Measurements from ENCODE around the gene TIMP3. TPM values are rescaled to one million over a fixed set of nuclear protein-coding genes. Genes with fewer than 3 reads are reported as not detected.

Gene TIMP3
- total and polyA plus RNA-seq, 2 donors (not counting 1 experiment from before 2014, with no cell fraction given) = not detected

- Histone ChIP-seq H2AFZ (ENCODE audit: insufficient read depth, low read depth, low read length, poor library complexity, severe bottlenecking) (no peak overlapping the region), H3K79me2 (ENCODE audit: control insufficient read depth, insufficient read depth, low read length) (no peaks in the 10 kb centered on the region), H3K4me1 (ENCODE audit: control insufficient read depth in 2 of 2, insufficient read depth in 2 of 2, low read length in 2 of 2) (no peaks in the 10 kb centered on the region), H3K36me3 (replicated peaks in 1 of 2; ENCODE audit: control extremely low read depth in 1 of 2, control insufficient read depth in 1 of 2, extremely low read depth in 1 of 2, insufficient read depth in 2 of 2, low read length in 1 of 2) (no peaks in the 10 kb centered on the region), H3K9ac (ENCODE audit: low read length) (no peak overlapping the region), H3K4me2 (replicated peaks; ENCODE audit: low read depth, low read length, poor library complexity, severe bottlenecking) (no peak overlapping the region), H3K4me3 (ENCODE audit: control extremely low read depth in 1 of 5, extremely low read depth in 1 of 5, insufficient read depth in 1 of 5, low read depth in 2 of 5, low read length in 4 of 5) (no peak overlapping the region), H4K20me1 (ENCODE audit: control insufficient read depth, insufficient read depth, low read length, poor library complexity, severe bottlenecking) (no peaks in the 10 kb centered on the region), H3K27me3 (replicated peaks in 1 of 4; ENCODE audit: control extremely low read depth in 1 of 4, control insufficient read depth in 3 of 4, insufficient read depth in 4 of 4, low read length in 3 of 4) (no peaks in the 10 kb centered on the region), H3K9me3 (ENCODE audit: control extremely low read depth in 1 of 3, control insufficient read depth in 2 of 3, insufficient read depth in 1 of 3, low read length in 2 of 3) (no peaks in the 10 kb centered on the region), H3K27ac (ENCODE audit: low read length in 2 of 2) (no peak overlapping the region)
- TF ChIP-seq, protein P1, sequence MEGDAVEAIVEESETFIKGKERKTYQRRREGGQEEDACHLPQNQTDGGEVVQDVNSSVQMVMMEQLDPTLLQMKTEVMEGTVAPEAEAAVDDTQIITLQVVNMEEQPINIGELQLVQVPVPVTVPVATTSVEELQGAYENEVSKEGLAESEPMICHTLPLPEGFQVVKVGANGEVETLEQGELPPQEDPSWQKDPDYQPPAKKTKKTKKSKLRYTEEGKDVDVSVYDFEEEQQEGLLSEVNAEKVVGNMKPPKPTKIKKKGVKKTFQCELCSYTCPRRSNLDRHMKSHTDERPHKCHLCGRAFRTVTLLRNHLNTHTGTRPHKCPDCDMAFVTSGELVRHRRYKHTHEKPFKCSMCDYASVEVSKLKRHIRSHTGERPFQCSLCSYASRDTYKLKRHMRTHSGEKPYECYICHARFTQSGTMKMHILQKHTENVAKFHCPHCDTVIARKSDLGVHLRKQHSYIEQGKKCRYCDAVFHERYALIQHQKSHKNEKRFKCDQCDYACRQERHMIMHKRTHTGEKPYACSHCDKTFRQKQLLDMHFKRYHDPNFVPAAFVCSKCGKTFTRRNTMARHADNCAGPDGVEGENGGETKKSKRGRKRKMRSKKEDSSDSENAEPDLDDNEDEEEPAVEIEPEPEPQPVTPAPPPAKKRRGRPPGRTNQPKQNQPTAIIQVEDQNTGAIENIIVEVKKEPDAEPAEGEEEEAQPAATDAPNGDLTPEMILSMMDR (IDR thresholded peaks at IDR 0.05) = no peak
- no peak for TF ChIP-seq EZH2 (IDR thresholded peaks at IDR 0.05; ENCODE audit: borderline replicate concordance, insufficient read depth, low read depth, low read length, poor library complexity, severe bottlenecking)
- ChIA-PET POLR2A (no interaction called here), CTCF (no interaction called here)
- WGBS (ENCODE audit: insufficient coverage) = 93% methylated on average over 4 of the region's 8 CpGs
- no peak overlapping the region for H3K4me3 Mint-ChIP-seq
- ATAC-seq (ENCODE audit: low read depth) (no peak), DNase-seq (no peak)
- peaks cover 25% of the 10 kb centered on the region for H3K27me3 Mint-ChIP-seq
- no peaks in the 10 kb centered on the region for H3K9me3 Mint-ChIP-seq (ENCODE audit: insufficient read depth)
- intact Hi-C loops (cut with micrococcal nuclease) = no loop called here
- H3K4me1 Mint-ChIP-seq = no peaks in the 10 kb centered on the region
- no peak overlapping the region for H3K27ac Mint-ChIP-seq
Measured at GRCh38 chr22:32843300-32843699, 41.8 kb downstream of the TIMP3 start.

DNA sequence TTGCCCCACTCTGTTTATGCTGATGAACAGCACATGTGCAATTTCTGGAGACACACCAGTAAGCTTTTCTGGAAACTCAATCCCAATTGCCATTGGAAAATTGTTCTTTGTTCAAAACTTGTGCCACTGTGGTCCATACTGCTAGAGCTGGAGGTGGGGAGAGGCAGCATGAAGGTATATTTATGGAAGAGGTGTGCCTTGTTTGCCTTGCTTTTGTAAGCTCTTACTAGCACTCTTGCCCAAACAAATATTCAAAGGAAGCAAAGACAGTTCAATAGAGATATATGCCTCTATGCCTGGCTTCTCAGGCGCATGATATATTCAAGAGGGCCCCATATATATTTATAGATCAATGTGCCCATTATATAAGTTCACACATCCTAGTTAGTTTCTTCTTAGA is 42.7 kb downstream of the TIMP3 start:
- no peak overlapping the region for H3K4me2 ChIP-seq (replicated peaks; ENCODE audit: low read depth, low read length, poor library complexity, severe bottlenecking)
- Mint-ChIP-seq H3K4me1 (no peaks in the 10 kb centered on the region), H3K4me3 (no peak overlapping the region), H3K27ac (no peak overlapping the region), H3K27me3 (peaks cover 32% of the 10 kb centered on the region), H3K9me3 (ENCODE audit: insufficient read depth) (no peaks in the 10 kb centered on the region)
- no peak overlapping the region for H3K27ac ChIP-seq (ENCODE audit: low read length in 2 of 2)
- no peak overlapping the region for H3K9ac ChIP-seq (ENCODE audit: low read length)
- DNase-seq (no peak), ATAC-seq (ENCODE audit: low read depth) (no peak)
- no peak overlapping the region for H3K4me3 ChIP-seq (ENCODE audit: control extremely low read depth in 1 of 5, extremely low read depth in 1 of 5, insufficient read depth in 1 of 5, low read depth in 2 of 5, low read length in 4 of 5)
- no CpG with 5 or more reads among the region's 1 CpG for WGBS (ENCODE audit: insufficient coverage)
- no peaks in the 10 kb centered on the region for H4K20me1 ChIP-seq (ENCODE audit: control insufficient read depth, insufficient read depth, low read length, poor library complexity, severe bottlenecking)
- intact Hi-C loops (cut with micrococcal nuclease) = no loop called here
- CTCF ChIA-PET = no interaction called here
- H3K27me3 ChIP-seq (replicated peaks in 1 of 4; ENCODE audit: control extremely low read depth in 1 of 4, control insufficient read depth in 3 of 4, insufficient read depth in 4 of 4, low read length in 3 of 4) = peaks cover 0 to 3% (median 0%) of the 10 kb centered on the region in 4 experiments
- H3K9me3 ChIP-seq (ENCODE audit: control extremely low read depth in 1 of 3, control insufficient read depth in 2 of 3, insufficient read depth in 1 of 3, low read length in 2 of 3) = no peaks in the 10 kb centered on the region
- H3K4me1 ChIP-seq (ENCODE audit: control insufficient read depth in 2 of 2, insufficient read depth in 2 of 2, low read length in 2 of 2) = no peaks in the 10 kb centered on the region
- H3K79me2 ChIP-seq (ENCODE audit: control insufficient read depth, insufficient read depth, low read length) = no peaks in the 10 kb centered on the region
- TF ChIP-seq, protein P1 (IDR thresholded peaks at IDR 0.05) = no peak
- TF ChIP-seq EZH2 (IDR thresholded peaks at IDR 0.05; ENCODE audit: borderline replicate concordance, insufficient read depth, low read depth, low read length, poor library complexity, severe bottlenecking) = no peak
- H2AFZ ChIP-seq (ENCODE audit: insufficient read depth, low read depth, low read length, poor library complexity, severe bottlenecking) = no peak overlapping the region
- POLR2A ChIA-PET = no interaction called here
- no peaks in the 10 kb centered on the region for H3K36me3 ChIP-seq (replicated peaks in 1 of 2; ENCODE audit: control extremely low read depth in 1 of 2, control insufficient read depth in 1 of 2, extremely low read depth in 1 of 2, insufficient read depth in 2 of 2, low read length in 1 of 2)

Measured in B cell (primary cell).